H1 (cell line): Measurements from ENCODE around the gene MB. TPM values are rescaled to one million over a fixed set of nuclear protein-coding genes. Genes with fewer than 3 reads are reported as not detected.

Source experiments
- CHD1 ChIP-seq: IDR thresholded peaks from 2 replicates; pipeline ENCODE4 v1.6.1; 2012; ENCODE audit warnings: low read depth, low read length, improper control_type of control experiment
- CHD7 ChIP-seq: fragments of 300-600 bp; sonication (generic); IDR thresholded peaks from 2 replicates; pipeline ENCODE4 v1.7.1; 2012; ENCODE audit warnings: low read length, moderate library complexity, mild to moderate bottlenecking, inconsistent platforms; ENCODE audit not compliant: insufficient replicate concordance
- EZH2 ChIP-seq: fragments of 200-600 bp; sonication (generic); IDR thresholded peaks from 2 replicates; pipeline ENCODE4 v1.7.1; 2012; ENCODE audit warnings: low read depth, mild to moderate bottlenecking, moderate library complexity, low read length, inconsistent platforms; ENCODE audit not compliant: severe bottlenecking
- FOSL1 ChIP-seq: IDR thresholded peaks from 2 replicates; pipeline ENCODE4 v1.6.1; 2011; ENCODE audit warnings: mild to moderate bottlenecking, low read depth, low read length, moderate library complexity; ENCODE audit not compliant: insufficient read depth
- HDAC2 ChIP-seq, 2 experiments: fragments of 300-600 bp in 1 of 2; sonication (generic) in 1 of 2; IDR thresholded peaks; 2 replicates each; pipeline ENCODE4 v1.6.1; 2011 to 2012; ENCODE audit warnings: low read depth in 2 of 2, low read length in 2 of 2, mild to moderate bottlenecking in 2 of 2, moderate library complexity in 2 of 2, borderline replicate concordance in 1 of 2, inconsistent platforms in 1 of 2
- JUN ChIP-seq: IDR thresholded peaks from 2 replicates; pipeline ENCODE4 v1.6.1; 2011; ENCODE audit warnings: low read depth, mild to moderate bottlenecking, improper control_type of control experiment, low read length
- MAFK ChIP-seq: IDR thresholded peaks from 2 replicates; pipeline ENCODE4 v1.6.1; 2012; ENCODE audit warnings: low read depth, mild to moderate bottlenecking, improper control_type of control experiment, low read length
- RNF2 ChIP-seq: fragments of 200-900, 300-1000 bp; sonication (generic); IDR thresholded peaks from 2 replicates; pipeline ENCODE4 v1.7.1; 2016; ENCODE audit warnings: borderline replicate concordance, low read depth, mild to moderate bottlenecking, antibody characterized with exemption, low read length; ENCODE audit not compliant: poor library complexity, severe bottlenecking; ENCODE audit errors: missing control alignments
- RXRA ChIP-seq: IDR thresholded peaks from 2 replicates; pipeline ENCODE4 v1.6.1; 2011; ENCODE audit warnings: low read depth, mild to moderate bottlenecking, low read length, moderate library complexity; ENCODE audit not compliant: insufficient read depth
- SIRT6 ChIP-seq: IDR thresholded peaks from one replicate; pipeline ENCODE4 v1.7.1; 2012; ENCODE audit warnings: low read length, inconsistent platforms
- TCF12 ChIP-seq: IDR thresholded peaks from 2 replicates; pipeline ENCODE4 v1.6.1; 2011; ENCODE audit warnings: low read depth, mild to moderate bottlenecking, low read length
- polyA plus RNA-seq, 7 experiments: library from polyadenylated mRNA; depleted of rRNA in 3 of 7; stranded (reverse) in 5 of 7; unstranded in 2 of 7; fragments of >200 nt in 5 of 7; fragments of 200-250 nt in 2 of 7; gene quantifications; 1 replicate in 5 of 7; 2 replicates in 1 of 7; 4 replicates in 1 of 7; pipeline versions ENCODE4 v1.2.1 to v1.2.3, GENCODE V29; 2011 to 2013; ENCODE audit warnings: missing spikeins in 2 of 7, mixed read lengths in 2 of 7
- total RNA-seq: library from RNA; stranded (reverse); fragmentation: NEBNext Ultra II Directional; extraction: Animal tissue kit (Norgen Biotek cat#: 25700); gene quantifications from 2 replicates; pipeline ENCODE4 v1.2.1, GENCODE V29; 2021

Gene MB
- total and polyA plus RNA-seq, 2 of the 8 experiments (the other 6 are each of a cell fraction or from before 2014, with no cell fraction given), result 1.5 TPM; not detected in 1

GRCh38 chr22:35661464-35661863 lies 44.3 kb upstream of the MB start (continued):
- TF ChIP-seq CHD7 (no peak), EZH2 (no peak), CHD1 (no peak), RNF2 (no peak), HDAC2 (IDR thresholded peaks at IDR 0.05; ENCODE audit: borderline replicate concordance in 1 of 2, low read depth in 2 of 2, low read length in 2 of 2) (no peak), MAFK (no peak), FOSL1 (no peak), SIRT6 (no peak), JUN (no peak), TCF12 (no peak), RXRA (no peak)
